Neuronal stem cell (in vitro differentiated cells): ENCODE results near the gene STK32C.
A peak's percentile ranks its signal among the peaks of the same experiment; 100 is the strongest.

Experiments
- DNase-seq: peaks from one replicate; pipeline ENCODE4 v3.0.0-alpha.2; 2013; ENCODE audit warnings: low spot score
- H2AFZ ChIP-seq: one replicate; pipeline ENCODE4 v1.6.1; 2013; ENCODE audit warnings: mild to moderate bottlenecking, low read length, inconsistent platforms
- H2AK5ac ChIP-seq: 2 replicates; pipeline ENCODE4 v1.6.1; 2013; ENCODE audit warnings: low read depth, mild to moderate bottlenecking, inconsistent platforms, low read length, moderate library complexity, mixed read lengths
- H2BK120ac ChIP-seq: 2 replicates; pipeline ENCODE4 v1.6.1; 2013; ENCODE audit warnings: low read depth, mild to moderate bottlenecking, inconsistent platforms, low read length, moderate library complexity, mixed read lengths
- H2BK12ac ChIP-seq: one replicate; pipeline ENCODE4 v1.6.1; 2013; ENCODE audit warnings: low read length, inconsistent platforms
- H2BK15ac ChIP-seq: 2 replicates; pipeline ENCODE4 v1.6.1; 2013; ENCODE audit warnings: mild to moderate bottlenecking, low read length, inconsistent platforms, mixed read lengths
- H2BK5ac ChIP-seq: one replicate; pipeline ENCODE4 v1.6.1; 2013; ENCODE audit warnings: inconsistent platforms, mild to moderate bottlenecking, low read length, moderate library complexity
- H3K14ac ChIP-seq: one replicate; pipeline ENCODE4 v1.6.1; 2013; ENCODE audit warnings: low read length, inconsistent platforms
- H3K18ac ChIP-seq: 2 replicates; pipeline ENCODE4 v1.6.1; 2013; ENCODE audit warnings: low read length, inconsistent platforms
- H3K23ac ChIP-seq: 2 replicates; pipeline ENCODE4 v1.6.1; 2013; ENCODE audit warnings: low read depth, mild to moderate bottlenecking, mixed read lengths, low read length, inconsistent platforms; ENCODE audit not compliant: poor library complexity
- H3K27ac ChIP-seq: replicated peaks from 3 replicates; pipeline ENCODE4 v1.5.1; 2013; ENCODE audit warnings: low read length, inconsistent platforms
- H3K27me3 ChIP-seq, 3 experiments: 2 replicates each; pipeline ENCODE4 v1.6.1; 2013; ENCODE audit warnings: low read length in 3 of 3, mild to moderate bottlenecking in 2 of 3, inconsistent platforms in 1 of 3, low read depth in 1 of 3, mixed read lengths in 1 of 3, moderate library complexity in 1 of 3; ENCODE audit not compliant: control insufficient read depth in 3 of 3, insufficient read depth in 3 of 3
- H3K36me3 ChIP-seq, 2 donors: replicated peaks in 1 of 2; 2 replicates each; pipeline ENCODE4 v1.6.1; 2013; ENCODE audit warnings: low read length in 2 of 2; ENCODE audit not compliant: control insufficient read depth in 2 of 2, insufficient read depth in 2 of 2
- H3K4ac ChIP-seq: 2 replicates; pipeline ENCODE4 v1.6.1; 2013; ENCODE audit warnings: inconsistent platforms, mild to moderate bottlenecking, low read length, moderate library complexity
- H3K4me1 ChIP-seq, 2 donors: 1 replicate in 1 of 2; 2 replicates in 1 of 2; pipeline ENCODE4 v1.6.1; 2013; ENCODE audit warnings: low read length in 2 of 2, low read depth in 1 of 2; ENCODE audit not compliant: control insufficient read depth in 2 of 2, insufficient read depth in 1 of 2
- H3K4me2 ChIP-seq: one replicate; pipeline ENCODE4 v1.6.1; 2013; ENCODE audit warnings: mild to moderate bottlenecking, low read length, inconsistent platforms; ENCODE audit not compliant: insufficient read depth, poor library complexity, severe bottlenecking
- H3K4me3 ChIP-seq, 2 donors: 2 replicates each; pipeline ENCODE4 v1.5.1; 2013; ENCODE audit warnings: low read length in 2 of 2, mild to moderate bottlenecking in 2 of 2, inconsistent platforms in 1 of 2, moderate library complexity in 1 of 2
- H3K79me1 ChIP-seq: one replicate; pipeline ENCODE4 v1.6.1; 2013; ENCODE audit warnings: low read depth, mild to moderate bottlenecking, inconsistent platforms, low read length, moderate library complexity
- H3K9ac ChIP-seq: one replicate; pipeline ENCODE4 v1.6.1; 2013; ENCODE audit warnings: mild to moderate bottlenecking, low read depth, low read length, inconsistent platforms; ENCODE audit not compliant: poor library complexity
- H3K9me3 ChIP-seq, 2 donors: replicated peaks in 1 of 2; 2 replicates each; pipeline versions ENCODE3 to v1.6.1; 2013; ENCODE audit warnings: low read length in 2 of 2, mild to moderate bottlenecking in 2 of 2, inconsistent platforms in 1 of 2, low read depth in 1 of 2, mixed read lengths in 1 of 2, moderate library complexity in 1 of 2; ENCODE audit not compliant: control insufficient read depth in 2 of 2, insufficient read depth in 1 of 2
- H4K8ac ChIP-seq: one replicate; pipeline ENCODE4 v1.6.1; 2013; ENCODE audit warnings: low read depth, mild to moderate bottlenecking, inconsistent platforms, low read length, moderate library complexity
- H4K91ac ChIP-seq: one replicate; pipeline ENCODE4 v1.6.1; 2013; ENCODE audit warnings: low read length, low read depth, mild to moderate bottlenecking, inconsistent platforms; ENCODE audit not compliant: poor library complexity
- WGBS, 2 donors: extraction: QIAGEN DNeasy Blood & Tissue Kit; methylation state at CpG; one replicate each; pipeline ENCODE4 v1.1.7; 2013; ENCODE audit warnings: missing lambda C conversion rate in 2 of 2, mixed read lengths in 1 of 2; ENCODE audit not compliant: insufficient read length in 2 of 2, insufficient replicate concordance in 1 of 2; ENCODE audit errors: extremely low coverage in 2 of 2; 5-methylcytosine and 5-hydroxymethylcytosine counted together

Gene STK32C

DNA sequence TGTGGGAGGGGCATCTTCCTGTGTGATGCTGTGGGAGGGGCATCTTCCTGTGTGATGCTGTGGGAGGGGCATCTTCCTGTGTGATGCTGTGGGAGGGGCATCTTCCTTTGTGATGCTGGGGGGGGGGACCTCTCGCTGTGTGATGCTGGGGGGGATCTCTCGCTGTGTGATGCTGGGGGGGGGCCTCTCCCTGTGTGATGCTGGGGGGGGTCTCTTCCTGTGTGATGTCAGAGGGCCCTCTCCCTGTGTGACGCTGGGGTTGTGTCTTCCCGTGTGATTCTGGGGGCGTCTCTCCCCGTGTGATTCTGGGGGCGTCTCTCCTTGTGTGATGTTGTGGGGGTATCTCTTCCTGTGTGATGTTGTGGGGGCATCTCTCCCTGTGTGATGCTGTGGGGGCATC lies 148.9 kb downstream of the STK32C start:
- Histone ChIP-seq H4K8ac (no peak overlapping the region), H2BK120ac (no peak overlapping the region), H3K23ac (no peak overlapping the region), H3K9me3 (peaks cover 0 to 2% of the 10 kb centered on the region in 2 donors), H2BK5ac (no peak overlapping the region), H3K27ac (no peak overlapping the region), H2BK15ac (no peak overlapping the region), H3K14ac (peak overlapping the region; percentile 8), H3K4ac (no peak overlapping the region), H3K36me3 (no peaks in the 10 kb centered on the region), H3K4me2 (no peak overlapping the region), H4K91ac (no peak overlapping the region), H2AK5ac (no peak overlapping the region), H3K18ac (no peak overlapping the region), H2AFZ (no peak overlapping the region), H3K9ac (no peak overlapping the region), H2BK12ac (no peak overlapping the region), H3K27me3 (no peaks in the 10 kb centered on the region), H3K4me3 (no peak overlapping the region), H3K79me1 (peaks cover 2% of the 10 kb centered on the region), H3K4me1 (peaks cover 0 to 7% of the 10 kb centered on the region in 2 donors)
- whole genome bisulfite sequencing, 2 donors: no CpG with 5 or more reads among the region's 7 CpGs
- DNase-seq: no peak

DNA sequence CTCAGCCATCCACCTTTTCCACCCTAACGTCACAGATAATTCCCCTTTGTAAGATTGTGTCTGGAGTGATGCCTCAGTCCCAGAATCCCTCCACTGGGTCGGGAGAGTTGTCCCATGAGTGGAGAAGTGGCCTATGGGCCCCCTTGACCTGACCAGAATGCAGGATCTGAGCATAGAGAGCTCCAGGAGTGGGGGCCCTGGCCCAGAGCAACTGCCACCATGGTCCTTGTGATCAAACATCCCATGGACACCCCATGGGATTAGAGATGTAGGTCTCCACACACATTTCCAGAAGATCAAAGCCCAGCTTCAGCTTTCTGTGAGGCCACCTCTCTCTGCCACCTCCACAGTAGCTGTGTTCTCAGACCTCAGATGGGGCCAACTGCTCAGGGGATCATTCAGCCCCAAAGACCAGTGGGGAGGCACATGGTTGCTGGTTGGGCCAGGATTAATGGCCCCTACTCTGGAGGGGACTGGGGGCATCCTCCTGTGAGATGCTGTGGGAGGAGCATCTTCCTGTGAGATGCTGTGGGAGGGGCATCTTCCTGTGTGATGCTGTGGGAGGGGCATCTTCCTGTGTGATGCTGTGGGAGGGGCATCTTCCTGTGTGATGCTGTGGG lies 149.5 kb downstream of the STK32C start:
- H3K27ac ChIP-seq: no peak overlapping the region

More for the DNA sequence above, 149.5 kb downstream of the STK32C start:
- Histone ChIP-seq H3K36me3 (no peaks in the 10 kb centered on the region), H3K9me3 (no peaks in the 10 kb centered on the region), H3K4me3 (no peak overlapping the region), H3K9ac (no peak overlapping the region), H2BK12ac (no peak overlapping the region), H3K18ac (no peak overlapping the region), H3K79me1 (no peaks in the 10 kb centered on the region), H3K4ac (no peak overlapping the region), H3K4me2 (no peak overlapping the region), H2AK5ac (no peak overlapping the region), H2AFZ (no peak overlapping the region), H2BK15ac (no peak overlapping the region), H4K91ac (no peak overlapping the region), H3K14ac (peak overlapping the region; percentile 38), H2BK120ac (peak overlapping the region; percentile 72), H2BK5ac (no peak overlapping the region), H3K23ac (no peak overlapping the region), H4K8ac (no peak overlapping the region), H3K27me3 (no peaks in the 10 kb centered on the region), H3K4me1 (peaks cover 0 to 3% of the 10 kb centered on the region in 2 donors)
- WGBS, 2 donors: no CpG with 5 or more reads among the region's 2 CpGs
- DNase-seq: peak; percentile 15
